Pulmonary artery endothelial cell (primary cell): ENCODE measurements around the gene CCNL2. TPM values are rescaled to one million over a fixed set of nuclear protein-coding genes. Genes with fewer than 3 reads are reported as not detected.

ENCODE experiments used
- DNase-seq: peaks from one replicate; pipeline ENCODE4 v3.0.0-alpha.2; 2011; ENCODE audit warnings: low read depth, low spot score
- total RNA-seq: library from RNA; depleted of rRNA; stranded (reverse); fragments of >200 nt; gene quantifications from 2 replicates; pipeline ENCODE4 v1.2.3, GENCODE V29; 2014

Gene CCNL2
- total RNA-seq, 1 donor from 2014 or later = 105 TPM

- no peak for DNase-seq
Measured at GRCh38 chr1:1356796-1357401, 42.2 kb downstream of the CCNL2 start.

GRCh38 chr1:1356166-1356795 lies 42.9 kb downstream of the CCNL2 start:
- no peak for DNase-seq

GRCh38 chr1:1355416-1355815 lies 43.7 kb downstream of the CCNL2 start:
- DNase-seq = no peak

GRCh38 chr1:1354271-1355247 lies 44.6 kb downstream of the CCNL2 start:
- no peak for DNase-seq

GRCh38 chr1:1353389-1354151 lies 45.6 kb downstream of the CCNL2 start:
- no peak for DNase-seq

GRCh38 chr1:1352786-1353388 lies 46.2 kb downstream of the CCNL2 start:
- no peak for DNase-seq

GRCh38 chr1:1351511-1352427 lies 47.4 kb downstream of the CCNL2 start:
- no peak for DNase-seq

GRCh38 chr1:1349256-1350012 lies 49.7 kb downstream of the CCNL2 start, which contains the start of gene DVL1:
Gene DVL1, minus strand, starts transcription at chr1:1349418. Its CDS starts 353 bp downstream, at chr1:1349065.
- no peak for DNase-seq

- DNase-seq = no peak
Measured at GRCh38 chr1:1348420-1349255, 50.5 kb downstream of the CCNL2 start.

- DNase-seq = no peak
Measured at GRCh38 chr1:1347663-1348419, 51.3 kb downstream of the CCNL2 start.

- no peak for DNase-seq
Measured at GRCh38 chr1:1347026-1347595, 52.0 kb downstream of the CCNL2 start.

- no peak for DNase-seq
Measured at GRCh38 chr1:1346501-1346890, 52.6 kb downstream of the CCNL2 start.

GRCh38 chr1:1345860-1346500 lies 53.2 kb downstream of the CCNL2 start:
- no peak for DNase-seq

- DNase-seq = no peak
Measured at GRCh38 chr1:1345384-1345783, 53.8 kb downstream of the CCNL2 start.

GRCh38 chr1:1344655-1345361 lies 54.3 kb downstream of the CCNL2 start:
- DNase-seq = no peak

GRCh38 chr1:1343811-1344421 lies 55.2 kb downstream of the CCNL2 start:
- no peak for DNase-seq
